CD8-positive, alpha-beta memory T cell (primary cell): ENCODE data around the gene RTL5. TPM values are rescaled to one million over a fixed set of nuclear protein-coding genes. Genes with fewer than 3 reads are reported as not detected.

Experiments used
- CTCF ChIA-PET: fragments of 350-600 bp; sonication (Branson Sonifier 250); formaldehyde crosslinking; loops from one replicate; lab custom pipeline; 2021; ENCODE audit warnings: antibody characterized with exemption; lab: Charles Lee
- POLR2A ChIA-PET: fragments of 350-600 bp; sonication (Branson Sonifier 250); formaldehyde crosslinking; loops from one replicate; lab custom pipeline; 2021; ENCODE audit warnings: antibody characterized with exemption; lab: Charles Lee
- DNase-seq, 5 donors: peaks; one replicate each; pipeline versions ENCODE4 v3.0.0 to v3.0.0-alpha.2; 2020 to 2022; ENCODE audit warnings: mixed read lengths in 1 of 5
- H3K27ac ChIP-seq: one replicate; pipeline ENCODE4 v1.7.0; 2013; ENCODE audit warnings: low read depth, mild to moderate bottlenecking, low read length, moderate library complexity
- H3K27me3 ChIP-seq: 2 replicates; pipeline ENCODE4 v1.7.0; 2013; ENCODE audit warnings: low read length, mild to moderate bottlenecking; ENCODE audit not compliant: insufficient read depth, poor library complexity, severe bottlenecking
- H3K36me3 ChIP-seq: 2 replicates; pipeline ENCODE4 v1.7.0; 2013; ENCODE audit warnings: mild to moderate bottlenecking, low read length, moderate library complexity; ENCODE audit not compliant: insufficient read depth
- H3K4me1 ChIP-seq: 2 replicates; pipeline ENCODE4 v1.7.0; 2013; ENCODE audit warnings: mild to moderate bottlenecking, low read length, moderate library complexity; ENCODE audit not compliant: insufficient read depth
- H3K4me3 ChIP-seq: 2 replicates; pipeline ENCODE4 v1.7.0; 2013; ENCODE audit warnings: mild to moderate bottlenecking, low read length
- H3K9me3 ChIP-seq: 2 replicates; pipeline ENCODE4 v1.7.0; 2013; ENCODE audit warnings: mild to moderate bottlenecking, low read length
- H3K27ac Mint-ChIP-seq, 8 donors: one replicate each; pipeline ENCODE4 v1.8.0; 2020 to 2021; ENCODE audit warnings: mixed read lengths in 8 of 8, mild to moderate bottlenecking in 6 of 8, inconsistent platforms in 3 of 8, moderate library complexity in 3 of 8
- H3K27me3 Mint-ChIP-seq, 2 donors: one replicate each; pipeline ENCODE4 v1.8.0; 2020 to 2021; ENCODE audit warnings: mixed read lengths in 2 of 2, mild to moderate bottlenecking in 1 of 2, moderate library complexity in 1 of 2
- H3K36me3 Mint-ChIP-seq, 3 donors: one replicate each; pipeline ENCODE4 v1.8.0; 2020 to 2021; ENCODE audit warnings: mixed read lengths in 3 of 3, inconsistent platforms in 1 of 3, mild to moderate bottlenecking in 1 of 3
- H3K4me1 Mint-ChIP-seq, 3 donors: one replicate each; pipeline ENCODE4 v1.8.0; 2020 to 2021; ENCODE audit warnings: mixed read lengths in 3 of 3, inconsistent platforms in 1 of 3, mild to moderate bottlenecking in 1 of 3
- H3K4me3 Mint-ChIP-seq, 7 donors: one replicate each; pipeline ENCODE4 v1.8.0; 2020 to 2021; ENCODE audit warnings: mixed read lengths in 7 of 7, mild to moderate bottlenecking in 6 of 7, moderate library complexity in 4 of 7, inconsistent platforms in 2 of 7
- H3K9me3 Mint-ChIP-seq, 5 donors: one replicate each; pipeline ENCODE4 v1.8.0; 2020 to 2022; ENCODE audit warnings: mixed read lengths in 5 of 5, mild to moderate bottlenecking in 3 of 5, moderate library complexity in 2 of 5, inconsistent platforms in 1 of 5
- polyA plus RNA-seq: library from polyadenylated mRNA; unstranded; fragments of 300-500 nt; fragmentation: Illumina TruSeq; gene quantifications from one replicate; pipeline ENCODE4 v1.2.3, GENCODE V29; 2021
- total RNA-seq, 2 experiments: library from RNA; stranded (reverse); gene quantifications; one replicate each; pipeline ENCODE4 v1.2.3, GENCODE V29; 2021

RTL5 gene
- total and polyA plus RNA-seq, 3 experiments from 2014 or later = 0.55 to 1.0 (median 1.00) TPM

GRCh38 chrX:72158773-72159172 is 27.1 kb upstream of the RTL5 start:
- H3K27ac ChIP-seq = no peak overlapping the region
- H3K27me3 Mint-ChIP-seq = peaks cover 12% of the 10 kb centered on the region in 2 donors
- no peak overlapping the region for H3K4me3 Mint-ChIP-seq
- CTCF ChIA-PET = no interaction called here
- no peaks in the 10 kb centered on the region for H3K9me3 ChIP-seq
- no peak overlapping the region for H3K27ac Mint-ChIP-seq
- no peak for DNase-seq
- H3K36me3 Mint-ChIP-seq = peaks cover 0 to 1% (median 0%) of the 10 kb centered on the region in 3 donors
- no peaks in the 10 kb centered on the region for H3K9me3 Mint-ChIP-seq
- no peaks in the 10 kb centered on the region for H3K4me1 Mint-ChIP-seq
- H3K36me3 ChIP-seq = no peaks in the 10 kb centered on the region
- no peak overlapping the region for H3K4me3 ChIP-seq
- POLR2A ChIA-PET = no interaction called here
- no peaks in the 10 kb centered on the region for H3K4me1 ChIP-seq
- no peaks in the 10 kb centered on the region for H3K27me3 ChIP-seq

GRCh38 chrX:72146527-72146926 is 14.8 kb upstream of the RTL5 start:
- H3K9me3 Mint-ChIP-seq = no peaks in the 10 kb centered on the region
- H3K27me3 Mint-ChIP-seq = peaks cover 0 to 5% of the 10 kb centered on the region in 2 donors
- POLR2A ChIA-PET = interaction anchor here (0.5 kb wide), 1 partner anchor 17 kb away, joined by 4 read pairs; no protein-coding TSS in a partner anchor
- H3K27ac ChIP-seq = no peak overlapping the region
- H3K4me3 Mint-ChIP-seq = no peak overlapping the region
- H3K27ac Mint-ChIP-seq = no peak overlapping the region
- no peaks in the 10 kb centered on the region for H3K27me3 ChIP-seq
- peaks cover 1% of the 10 kb centered on the region for H3K4me1 ChIP-seq
- DNase-seq = no peak
- CTCF ChIA-PET = no interaction called here
- H3K9me3 ChIP-seq = no peaks in the 10 kb centered on the region
- H3K36me3 ChIP-seq = no peaks in the 10 kb centered on the region
- peaks cover 15 to 28% (median 28%) of the 10 kb centered on the region in 3 donors for H3K4me1 Mint-ChIP-seq
- peaks cover 0 to 2% (median 0%) of the 10 kb centered on the region in 3 donors for H3K36me3 Mint-ChIP-seq
- H3K4me3 ChIP-seq = no peak overlapping the region

GRCh38 chrX:72145181-72145580 is 13.5 kb upstream of the RTL5 start:
- ChIA-PET CTCF (no interaction called here), POLR2A (interaction anchor here (0.7 kb wide), 1 partner anchor 14 kb away, joined by 3 read pairs; the partner anchor contains the start of gene RTL5)
- Histone ChIP-seq H3K27me3 (no peaks in the 10 kb centered on the region), H3K4me1 (peaks cover 8% of the 10 kb centered on the region), H3K27ac (no peak overlapping the region), H3K9me3 (no peaks in the 10 kb centered on the region), H3K36me3 (no peaks in the 10 kb centered on the region), H3K4me3 (no peak overlapping the region)
- Mint-ChIP-seq H3K9me3 (no peaks in the 10 kb centered on the region), H3K4me3 (no peak overlapping the region), H3K4me1 (peaks cover 20 to 40% (median 33%) of the 10 kb centered on the region in 3 donors), H3K36me3 (peaks cover 0 to 3% (median 3%) of the 10 kb centered on the region in 3 donors), H3K27ac (peak overlapping the region in 2 of 8 donors; percentile 10 to 41), H3K27me3 (peaks cover 0 to 5% of the 10 kb centered on the region in 2 donors)
- no peak for DNase-seq

- Histone ChIP-seq H3K27ac (no peak overlapping the region), H3K27me3 (no peaks in the 10 kb centered on the region), H3K36me3 (no peaks in the 10 kb centered on the region), H3K4me3 (no peak overlapping the region), H3K4me1 (peaks cover 8% of the 10 kb centered on the region), H3K9me3 (no peaks in the 10 kb centered on the region)
- Mint-ChIP-seq H3K36me3 (peaks cover 0 to 7% (median 5%) of the 10 kb centered on the region in 3 donors), H3K27ac (peak overlapping the region in 2 of 8 donors; percentile 23 to 72), H3K9me3 (no peaks in the 10 kb centered on the region), H3K27me3 (peaks cover 0 to 5% of the 10 kb centered on the region in 2 donors), H3K4me1 (peaks cover 20 to 40% (median 33%) of the 10 kb centered on the region in 3 donors), H3K4me3 (no peak overlapping the region)
- CTCF ChIA-PET = interaction anchor here (1.7 kb wide), 1 partner anchor 11 kb away, joined by 3 read pairs; no protein-coding TSS in a partner anchor
- no peak for DNase-seq
- POLR2A ChIA-PET = no interaction called here
Measured at GRCh38 chrX:72143609-72143907, 11.8 kb upstream of the RTL5 start.

GRCh38 chrX:72142794-72143608 is 11.3 kb upstream of the RTL5 start:
- no peak overlapping the region for H3K27ac ChIP-seq
- CTCF ChIA-PET = interaction anchor here (1.7 kb wide), 1 partner anchor 11 kb away, joined by 3 read pairs; no protein-coding TSS in a partner anchor
- Mint-ChIP-seq H3K9me3 (no peaks in the 10 kb centered on the region), H3K27ac (peak overlapping the region in 3 of 8 donors; percentile 23 to 72 (median 67)), H3K27me3 (peaks cover 0 to 5% of the 10 kb centered on the region in 2 donors), H3K36me3 (peaks cover 0 to 9% (median 5%) of the 10 kb centered on the region in 3 donors), H3K4me1 (peaks cover 20 to 40% (median 33%) of the 10 kb centered on the region in 3 donors), H3K4me3 (no peak overlapping the region)
- H3K27me3 ChIP-seq = no peaks in the 10 kb centered on the region
- no peaks in the 10 kb centered on the region for H3K36me3 ChIP-seq
- no peaks in the 10 kb centered on the region for H3K9me3 ChIP-seq
- H3K4me3 ChIP-seq = no peak overlapping the region
- peaks cover 8% of the 10 kb centered on the region for H3K4me1 ChIP-seq
- DNase-seq = no peak
- POLR2A ChIA-PET = no interaction called here

GRCh38 chrX:72142094-72142793 is 10.5 kb upstream of the RTL5 start:
- Mint-ChIP-seq H3K4me1 (peaks cover 20 to 40% (median 33%) of the 10 kb centered on the region in 3 donors), H3K9me3 (no peaks in the 10 kb centered on the region), H3K27me3 (peaks cover 0 to 5% of the 10 kb centered on the region in 2 donors), H3K4me3 (no peak overlapping the region), H3K27ac (peak overlapping the region in 2 of 8 donors; percentile 3 to 25), H3K36me3 (peaks cover 0 to 9% (median 5%) of the 10 kb centered on the region in 3 donors)
- CTCF ChIA-PET = interaction anchor here (1.7 kb wide), 1 partner anchor 10 kb away, joined by 3 read pairs; no protein-coding TSS in a partner anchor
- Histone ChIP-seq H3K27me3 (no peaks in the 10 kb centered on the region), H3K27ac (no peak overlapping the region), H3K9me3 (no peaks in the 10 kb centered on the region), H3K36me3 (no peaks in the 10 kb centered on the region), H3K4me3 (no peak overlapping the region), H3K4me1 (peaks cover 8% of the 10 kb centered on the region)
- POLR2A ChIA-PET = no interaction called here
- no peak for DNase-seq

GRCh38 chrX:72141372-72142004 is 9.8 kb upstream of the RTL5 start:
- no peaks in the 10 kb centered on the region for H3K36me3 ChIP-seq
- CTCF ChIA-PET = no interaction called here
- Mint-ChIP-seq H3K27ac (peak overlapping the region in 7 of 8 donors; percentile 0 to 88 (median 25)), H3K4me3 (peak overlapping the region in 3 of 7 donors; percentile 0 to 45 (median 6)), H3K36me3 (peaks cover 0 to 9% (median 5%) of the 10 kb centered on the region in 3 donors), H3K27me3 (peaks cover 0 to 6% of the 10 kb centered on the region in 2 donors), H3K4me1 (peaks cover 20 to 40% (median 33%) of the 10 kb centered on the region in 3 donors), H3K9me3 (no peaks in the 10 kb centered on the region)
- H3K9me3 ChIP-seq = no peaks in the 10 kb centered on the region
- H3K4me3 ChIP-seq = no peak overlapping the region
- H3K27me3 ChIP-seq = no peaks in the 10 kb centered on the region
- POLR2A ChIA-PET = no interaction called here
- H3K4me1 ChIP-seq = peaks cover 8% of the 10 kb centered on the region
- DNase-seq = no peak
- H3K27ac ChIP-seq = no peak overlapping the region
